Natural killer cell (primary cell): ENCODE results near the gene EFHC1. TPM values are rescaled to one million over a fixed set of nuclear protein-coding genes. Genes with fewer than 3 reads are reported as not detected.

Experiments
- ATAC-seq, 3 donors: fragments of 150-1000 bp in 2 of 3; fragments of 200-7000 bp in 1 of 3; cut with Tn5 transposase; 1 replicate in 1 of 3; 2 replicates in 2 of 3; pipeline ENCODE4 v1.10.0; 2021; ENCODE audit warnings: mild to moderate bottlenecking in 2 of 3, moderate library complexity in 2 of 3
- DNase-seq, 2 donors: peaks; one replicate each; pipeline versions ENCODE4 v3.0.0 to v3.0.0-alpha.2; 2013 to 2021; ENCODE audit warnings: mixed read lengths in 1 of 2
- H3K27ac ChIP-seq: one replicate; pipeline ENCODE4 v1.5.1; 2013; ENCODE audit warnings: mild to moderate bottlenecking, low read length
- H3K27me3 ChIP-seq: one replicate; pipeline ENCODE4 v1.6.1; 2013; ENCODE audit warnings: low read length; ENCODE audit not compliant: control insufficient read depth, insufficient read depth
- H3K36me3 ChIP-seq: one replicate; pipeline ENCODE4 v1.6.1; 2013; ENCODE audit warnings: low read length; ENCODE audit not compliant: control insufficient read depth, insufficient read depth
- H3K4me1 ChIP-seq: one replicate; pipeline ENCODE4 v1.6.1; 2013; ENCODE audit warnings: low read length; ENCODE audit not compliant: control insufficient read depth, insufficient read depth
- H3K4me3 ChIP-seq: one replicate; pipeline ENCODE4 v1.5.1; 2013; ENCODE audit warnings: low read length
- H3K9me3 ChIP-seq: one replicate; pipeline ENCODE4 v1.6.1; 2013; ENCODE audit warnings: low read length; ENCODE audit not compliant: control insufficient read depth, insufficient read depth
- H3K27ac Mint-ChIP-seq, 2 donors: one replicate each; pipeline ENCODE4 v1.8.0; 2022; ENCODE audit warnings: mild to moderate bottlenecking in 2 of 2, mixed read lengths in 2 of 2, moderate library complexity in 1 of 2
- H3K27me3 Mint-ChIP-seq, 2 donors: one replicate each; pipeline ENCODE4 v1.8.0; 2022; ENCODE audit warnings: low read depth in 2 of 2, mixed read lengths in 2 of 2
- H3K36me3 Mint-ChIP-seq: one replicate; pipeline ENCODE4 v1.8.0; 2022; ENCODE audit warnings: mixed read lengths
- H3K4me1 Mint-ChIP-seq, 2 donors: one replicate each; pipeline ENCODE4 v1.8.0; 2022; ENCODE audit warnings: mixed read lengths in 2 of 2
- H3K4me3 Mint-ChIP-seq: one replicate; pipeline ENCODE4 v1.8.0; 2022; ENCODE audit warnings: mild to moderate bottlenecking, moderate library complexity, mixed read lengths
- H3K9me3 Mint-ChIP-seq, 2 donors: one replicate each; pipeline ENCODE4 v1.8.0; 2022; ENCODE audit warnings: mixed read lengths in 2 of 2
- CTCF ChIP-seq: fragments of 200-600 bp; IDR thresholded peaks from one replicate; pipeline ENCODE4 v1.8.0; 2022; ENCODE audit warnings: antibody characterized with exemption
- WGBS: methylation state at CpG from one replicate; pipeline ENCODE4 v1.1.7; 2013; ENCODE audit warnings: missing lambda C conversion rate; ENCODE audit not compliant: insufficient coverage; 5-methylcytosine and 5-hydroxymethylcytosine counted together
- intact Hi-C: fragments of 100-400 bp; cut with micrococcal nuclease; formaldehyde crosslinking; loops from one replicate; pipeline ENCODE4 v1.14.2; 2022
- total RNA-seq, 4 donors: library from RNA; stranded (reverse); fragments of 120-200 nt in 1 of 4; gene quantifications; one replicate each; pipeline versions ENCODE4 v1.2.3 to v1.2.4, GENCODE V29; 2013 to 2022

EFHC1 gene
- total RNA-seq, 3 donors from 2014 or later (not counting 1 experiment from before 2014, with no cell fraction given) = 10.7 to 20.9 (median 13.7) TPM

- Mint-ChIP-seq H3K9me3 (no peaks in the 10 kb centered on the region), H3K4me3 (no peak overlapping the region), H3K4me1 (peaks cover 14 to 43% of the 10 kb centered on the region in 2 donors), H3K36me3 (peaks cover 15% of the 10 kb centered on the region), H3K27me3 (no peaks in the 10 kb centered on the region), H3K27ac (no peak overlapping the region)
- Histone ChIP-seq H3K4me1 (no peaks in the 10 kb centered on the region), H3K4me3 (no peak overlapping the region), H3K27ac (no peak overlapping the region), H3K36me3 (peaks cover 22% of the 10 kb centered on the region), H3K9me3 (no peaks in the 10 kb centered on the region), H3K27me3 (no peaks in the 10 kb centered on the region)
- 100% methylated on average over 3 of the region's 3 CpGs for WGBS
- DNase-seq = no peak
- intact Hi-C loops = no loop called here
- TF ChIP-seq CTCF = no peak
- ATAC-seq = no peak
Observed at GRCh38 chr6:52516943-52517342, 96.8 kb downstream of the EFHC1 start.

- Mint-ChIP-seq H3K4me1 (peaks cover 14 to 50% of the 10 kb centered on the region in 2 donors), H3K27ac (no peak overlapping the region), H3K36me3 (peaks cover 15% of the 10 kb centered on the region), H3K27me3 (no peaks in the 10 kb centered on the region), H3K9me3 (no peaks in the 10 kb centered on the region), H3K4me3 (no peak overlapping the region)
- H3K27ac ChIP-seq = no peak overlapping the region
- DNase-seq (no peak), ATAC-seq (no peak)
- no peaks in the 10 kb centered on the region for H3K27me3 ChIP-seq
- no peaks in the 10 kb centered on the region for H3K4me1 ChIP-seq
- H3K4me3 ChIP-seq = no peak overlapping the region
- no peaks in the 10 kb centered on the region for H3K9me3 ChIP-seq
- TF ChIP-seq CTCF = no peak
- peaks cover 22% of the 10 kb centered on the region for H3K36me3 ChIP-seq
- 89% methylated on average over 12 of the region's 14 CpGs for WGBS
- intact Hi-C loops = no loop called here
Observed at GRCh38 chr6:52517502-52518278, 97.5 kb downstream of the EFHC1 start.

DNA sequence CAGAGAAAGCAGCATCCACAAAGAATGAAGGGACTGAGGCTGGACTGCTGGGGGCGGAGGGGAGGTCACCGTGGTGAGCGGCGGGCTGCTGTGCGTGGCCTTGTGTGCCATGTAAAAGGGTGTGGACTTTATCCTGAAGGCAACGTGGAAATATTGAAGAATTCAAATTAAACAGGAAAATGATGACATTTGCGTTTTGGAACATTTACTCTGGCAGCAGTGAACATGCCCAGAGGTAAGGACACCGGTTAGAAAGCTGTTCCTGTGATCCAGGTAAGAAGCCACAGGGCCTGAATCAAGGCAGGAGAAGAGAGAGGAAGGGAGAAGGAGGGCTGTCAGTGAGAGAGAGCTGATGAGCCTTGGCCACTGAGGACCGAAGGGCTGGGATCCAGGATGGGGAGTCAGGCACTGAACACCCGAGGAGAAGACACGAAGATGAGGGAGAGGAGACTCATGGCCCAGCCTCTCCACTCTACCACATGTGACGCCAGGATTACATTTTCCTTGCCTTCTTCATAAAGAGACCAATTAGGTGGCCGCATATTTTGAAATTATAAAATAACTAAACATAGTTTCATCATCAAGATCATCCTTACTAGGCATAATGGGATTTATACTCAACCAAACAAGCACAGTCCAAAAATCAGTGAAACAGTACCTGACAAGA lies 98.3 kb downstream of the EFHC1 start:
- Mint-ChIP-seq H3K36me3 (peaks cover 15% of the 10 kb centered on the region), H3K4me3 (no peak overlapping the region), H3K27me3 (no peaks in the 10 kb centered on the region), H3K27ac (no peak overlapping the region), H3K9me3 (no peaks in the 10 kb centered on the region), H3K4me1 (peaks cover 14 to 53% of the 10 kb centered on the region in 2 donors)
- no peak for TF ChIP-seq CTCF
- H3K27ac ChIP-seq = no peak overlapping the region
- ATAC-seq (no peak), DNase-seq (no peak)
- WGBS = 97% methylated on average over 13 of the region's 13 CpGs
- peaks cover 22% of the 10 kb centered on the region for H3K36me3 ChIP-seq
- H3K4me3 ChIP-seq = no peak overlapping the region
- H3K9me3 ChIP-seq = no peaks in the 10 kb centered on the region
- no peaks in the 10 kb centered on the region for H3K27me3 ChIP-seq
- intact Hi-C loops = no loop called here
- no peaks in the 10 kb centered on the region for H3K4me1 ChIP-seq
